ENCODE data around the gene DPP4.
A peak's percentile ranks its signal among the peaks of the same experiment; 100 is the strongest.
"Not testable (repeated sequence)": the region's sequence is repeated elsewhere in the genome, so short reads cannot be mapped to it uniquely, and the experiment has no call there.

DPP4 gene

DNA sequence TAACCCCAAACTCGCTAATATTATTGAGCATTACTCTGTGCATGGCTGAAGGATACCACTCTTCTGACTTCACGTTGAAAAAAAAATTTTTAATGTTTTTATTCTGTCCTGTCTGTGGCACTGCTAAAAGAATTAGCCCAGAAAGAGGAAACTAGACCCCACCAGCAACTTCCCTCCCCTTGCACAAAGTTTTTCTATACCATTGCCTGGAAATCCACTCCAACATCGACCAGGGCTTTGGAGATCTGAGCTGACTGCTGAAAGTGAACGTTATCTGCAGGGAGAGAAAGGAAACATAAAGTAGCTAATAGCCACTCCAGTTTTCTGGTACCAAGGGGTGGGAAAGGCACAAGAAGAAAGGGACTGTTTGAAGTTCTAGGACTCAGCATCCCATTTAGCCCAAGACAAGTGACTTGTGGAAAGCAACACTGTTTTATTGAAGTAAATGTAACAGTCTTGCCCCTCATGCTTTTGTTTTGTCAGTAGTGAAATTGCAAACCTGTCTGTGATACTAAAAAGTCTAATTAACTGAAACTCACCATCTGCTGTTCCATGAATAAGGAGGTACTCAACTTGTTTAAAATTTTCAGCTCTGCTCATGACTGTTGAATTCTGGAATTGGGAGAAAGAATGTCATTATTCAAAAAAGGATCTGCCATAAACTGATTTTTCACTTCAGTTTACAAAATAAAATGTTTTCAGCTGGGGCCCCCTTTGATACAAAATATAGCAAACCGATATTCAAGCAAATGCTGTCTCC, 79.1 kb downstream of the DPP4 start:
- no peak for FAIRE-seq
- no peak for DNase-seq (ENCODE audit: insufficient read length, low spot score)

DNA sequence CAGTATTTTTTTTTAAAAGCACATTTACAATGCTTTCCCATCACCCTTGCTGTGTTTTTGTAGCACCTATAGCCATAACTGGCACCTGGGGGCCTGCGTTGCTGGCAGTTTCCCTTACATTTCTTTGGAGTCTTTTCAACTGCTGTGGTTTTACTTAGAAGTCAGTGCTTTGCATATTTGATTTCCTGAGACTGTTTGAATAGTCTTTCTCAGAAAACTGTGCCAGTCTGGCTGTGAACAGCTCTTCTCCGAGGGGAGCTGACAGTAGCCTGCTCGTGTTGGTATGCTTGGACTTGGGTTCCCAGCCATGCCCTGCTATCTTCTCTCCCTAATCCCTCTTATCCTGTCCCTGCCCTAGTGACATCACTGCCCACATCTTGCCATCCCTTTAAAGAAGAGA, 81.5 kb downstream of the DPP4 start:
- DNase-seq (ENCODE audit: insufficient read length, low spot score): no peak

DNA sequence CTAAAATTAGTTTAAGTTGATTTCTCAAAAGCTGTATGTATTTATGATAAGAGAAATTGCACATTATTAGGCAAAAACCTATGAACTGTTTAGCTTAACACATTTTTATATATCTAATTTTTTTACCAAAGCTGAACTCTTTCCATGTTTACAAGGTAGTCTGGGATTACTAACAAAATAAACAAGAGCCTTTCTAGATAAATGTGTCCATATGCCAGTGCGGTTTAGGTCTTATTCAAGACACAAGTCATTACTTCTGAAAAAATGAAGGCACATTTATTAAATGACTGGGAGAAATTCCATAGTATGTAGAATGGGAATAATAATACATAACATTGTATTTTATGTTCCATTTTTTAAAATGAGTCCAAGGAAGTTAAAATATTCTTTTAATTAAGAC, 82.0 kb downstream of the DPP4 start:
- DNase-seq (ENCODE audit: insufficient read length, low spot score) (no peak), FAIRE-seq (no peak)

More for the DNA sequence above, 81.5 kb downstream of the DPP4 start:
- FAIRE-seq: no peak

DNA sequence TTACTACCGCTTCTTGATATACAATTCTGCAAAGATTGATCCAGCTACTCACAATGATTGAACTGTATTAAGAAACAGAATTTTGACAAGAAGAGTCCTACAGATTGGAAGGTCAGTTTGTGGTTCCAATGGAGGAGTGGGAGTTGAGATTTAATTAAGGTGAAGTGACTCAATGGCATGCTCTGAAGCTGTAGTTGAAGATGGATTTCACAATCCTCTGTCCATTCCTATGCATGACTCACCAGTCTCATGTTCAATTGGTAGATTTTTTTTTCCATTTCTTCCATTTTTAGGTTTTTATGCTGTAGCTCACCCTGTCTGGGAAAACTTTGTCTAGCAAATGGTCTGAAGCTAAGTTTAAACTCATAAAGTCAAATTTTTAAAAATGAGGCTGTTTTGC, 83.3 kb downstream of the DPP4 start:
- DNase-seq (ENCODE audit: insufficient read length, low spot score) (no peak), FAIRE-seq (no peak)

DNA sequence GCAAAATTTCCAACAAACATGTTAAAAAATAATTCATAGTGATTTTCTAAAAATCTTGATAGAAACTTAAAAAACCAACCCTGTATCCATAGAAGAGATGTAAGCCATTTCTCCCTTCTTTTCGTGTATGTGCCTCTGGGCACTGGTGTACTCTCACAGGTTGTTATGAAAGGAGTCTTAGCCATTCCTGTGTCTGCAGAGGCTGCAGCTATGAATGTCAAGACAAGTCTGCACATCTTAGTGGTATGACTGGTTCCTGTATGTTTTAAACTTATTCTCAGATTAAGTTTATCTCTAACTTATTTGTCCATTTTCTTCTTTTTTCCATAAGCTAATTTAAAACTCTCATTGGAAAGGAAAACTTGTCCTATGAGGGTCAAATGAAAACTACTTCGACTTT, 84.0 kb downstream of the DPP4 start:
- FAIRE-seq: no peak
- no peak for DNase-seq (ENCODE audit: insufficient read length, low spot score)

DNA sequence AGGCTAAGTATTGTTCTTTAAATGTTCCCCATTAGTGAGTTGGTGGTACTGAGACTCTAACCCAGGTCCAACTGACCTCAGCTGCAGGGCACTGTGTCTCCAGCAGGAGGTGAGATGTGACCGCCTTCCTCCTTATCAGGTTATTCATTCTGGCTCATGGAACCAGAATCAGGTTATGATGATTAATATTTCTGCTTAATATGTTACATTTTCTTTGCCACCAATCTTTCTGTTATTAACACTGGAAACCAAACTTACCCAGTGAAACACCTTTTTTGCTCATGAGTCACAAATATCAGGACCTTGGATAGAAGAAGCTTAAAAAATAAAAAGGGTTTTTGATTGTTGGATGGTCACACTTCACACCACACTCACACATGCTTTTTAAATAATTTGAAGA, 85.4 kb downstream of the DPP4 start:
- FAIRE-seq: peak; percentile 47
- no peak for DNase-seq (ENCODE audit: insufficient read length, low spot score)

DNA sequence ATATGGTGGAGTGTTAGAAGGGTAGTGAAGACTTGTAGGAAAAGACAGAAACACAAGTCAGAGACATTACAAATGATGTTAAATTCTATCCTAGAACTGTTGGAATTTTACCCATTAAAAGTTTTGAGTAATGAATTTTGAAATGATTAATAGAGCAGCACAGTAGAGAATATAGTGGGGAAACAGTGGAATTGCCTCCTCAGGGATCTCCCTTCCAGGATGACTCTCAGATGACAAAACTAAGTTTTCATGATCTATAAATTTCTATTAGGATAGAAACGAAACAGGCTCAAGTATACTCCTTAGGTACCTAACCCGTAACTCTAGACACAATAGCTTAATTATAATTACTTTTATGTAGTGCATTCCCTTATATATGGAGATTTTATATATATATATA, 86.7 kb downstream of the DPP4 start:
- DNase-seq (ENCODE audit: insufficient read length, low spot score) (no peak), FAIRE-seq (no peak)

DNA sequence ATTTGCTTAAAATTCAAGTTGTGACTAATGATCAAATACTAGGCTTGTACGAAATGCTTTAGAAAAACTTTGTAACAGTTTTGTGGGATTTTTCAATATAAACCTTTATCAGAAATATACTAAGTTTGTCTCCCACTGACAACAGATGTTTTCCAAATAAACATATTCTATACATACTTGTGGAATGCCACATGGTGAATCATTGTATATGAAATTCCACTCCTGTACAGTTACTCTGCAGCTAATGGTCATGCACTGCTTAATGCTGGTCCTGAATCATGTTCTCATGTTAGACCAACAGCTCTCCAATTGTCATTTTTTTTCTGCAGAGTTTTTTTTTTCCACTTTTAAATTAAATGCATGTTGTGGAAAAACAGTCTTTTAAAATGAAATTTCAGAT, 90.1 kb downstream of the DPP4 start:
- no peak for FAIRE-seq
- no peak for DNase-seq (ENCODE audit: insufficient read length, low spot score)

DNA sequence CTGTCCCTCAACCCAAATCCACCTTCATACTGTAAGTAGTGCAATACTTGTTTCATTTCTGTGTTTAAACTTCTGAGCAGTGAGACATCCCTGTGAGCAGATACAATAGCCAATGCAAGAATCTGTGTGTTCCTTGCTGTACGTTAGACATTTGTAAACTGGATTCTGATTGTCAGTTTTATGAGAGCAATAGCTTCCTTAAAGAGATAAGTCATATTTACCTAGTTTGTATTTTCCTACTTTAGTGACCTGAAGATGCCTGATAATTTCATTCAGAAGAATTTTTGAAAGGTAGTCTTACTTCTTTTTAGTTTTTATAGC, 90.7 kb downstream of the DPP4 start:
- DNase-seq (ENCODE audit: insufficient read length, low spot score): no peak
- FAIRE-seq: no peak

DNA sequence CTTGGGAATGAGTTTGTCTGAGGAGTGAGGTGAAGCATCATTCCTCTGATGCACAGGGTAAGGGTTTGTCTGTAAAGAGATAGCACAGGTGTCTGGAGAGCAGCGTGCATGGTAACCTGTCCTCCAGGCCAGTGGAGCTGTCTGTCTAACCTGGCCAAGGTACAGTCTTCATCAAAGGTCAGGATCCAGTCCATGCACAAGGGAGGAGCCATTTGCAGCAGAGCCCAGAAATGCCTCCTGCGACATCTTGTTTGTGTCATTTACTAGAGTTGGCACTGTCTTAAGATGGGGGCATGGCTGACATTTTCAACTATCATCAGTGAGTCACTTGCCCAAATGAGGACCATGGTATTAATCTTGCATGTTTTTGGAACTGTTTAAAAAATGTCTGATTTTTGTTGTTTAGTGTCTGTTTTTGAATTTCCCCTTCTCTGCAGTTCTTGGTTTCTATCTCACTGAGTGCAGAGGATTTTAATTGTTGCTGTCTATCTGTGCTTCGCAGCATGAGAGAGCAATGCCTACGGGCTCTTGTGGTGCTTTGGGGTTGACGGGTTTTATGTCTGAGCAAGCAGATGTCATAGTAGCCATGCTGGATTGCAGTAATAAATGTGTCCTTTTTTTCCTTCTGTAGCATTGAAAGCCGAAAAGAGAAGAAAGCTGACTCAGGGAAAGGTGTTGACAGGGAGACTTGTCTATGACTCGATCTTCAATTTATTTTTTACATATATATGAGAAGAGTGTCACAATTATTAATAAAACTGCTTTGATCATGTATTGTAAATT, 91.3 kb downstream of the DPP4 start:
- FAIRE-seq: no peak

DNA sequence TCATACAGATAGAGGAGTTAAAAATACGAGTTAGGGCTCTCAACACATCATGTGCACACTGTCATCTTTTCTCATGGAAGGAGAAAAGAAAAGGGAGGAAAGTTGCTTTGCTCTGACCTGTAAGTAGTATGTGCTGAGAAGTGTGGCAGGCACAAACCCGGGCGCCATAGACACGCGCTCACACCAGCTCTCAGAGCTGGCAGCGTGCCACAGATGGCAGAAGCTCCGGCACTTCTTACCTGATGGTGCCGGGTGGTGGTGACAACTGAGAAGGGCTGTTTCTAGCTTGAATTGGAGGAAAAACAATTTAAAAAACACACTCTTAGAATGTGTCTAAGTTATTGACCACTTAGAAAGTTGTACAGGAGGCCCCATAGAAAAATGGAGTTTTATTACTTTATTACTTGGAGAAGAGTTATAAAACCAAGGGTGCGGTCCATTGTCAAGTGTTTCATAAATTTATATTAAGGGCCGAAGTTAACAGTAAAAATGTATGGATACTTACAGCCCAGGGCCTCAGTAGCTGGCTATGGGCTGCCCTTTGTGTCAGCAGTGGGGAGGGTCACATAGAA, 92.2 kb downstream of the DPP4 start:
- FAIRE-seq (no peak), DNase-seq (ENCODE audit: insufficient read length, low spot score) (no peak)

More for the DNA sequence above, 91.3 kb downstream of the DPP4 start:
- no peak for DNase-seq (ENCODE audit: insufficient read length, low spot score)

DNA sequence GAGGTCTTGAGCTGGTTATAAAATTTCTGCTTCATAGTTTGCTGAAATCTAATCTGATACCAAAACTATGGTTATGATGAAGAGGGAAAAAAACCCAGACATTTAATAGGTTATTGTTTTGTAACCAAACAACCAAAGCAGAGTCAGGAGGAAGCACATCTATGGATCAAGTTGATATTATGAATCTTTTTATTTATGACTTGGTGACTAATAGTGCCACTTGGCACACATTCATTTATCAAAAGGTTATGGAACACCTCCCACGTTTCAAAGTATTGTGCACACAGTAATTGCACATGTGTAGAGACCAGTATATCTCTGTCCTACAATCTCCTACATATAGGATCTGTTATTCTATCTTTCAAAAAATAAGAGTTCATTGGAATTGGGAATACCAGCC, 93.0 kb downstream of the DPP4 start:
- no peak for FAIRE-seq

DNA sequence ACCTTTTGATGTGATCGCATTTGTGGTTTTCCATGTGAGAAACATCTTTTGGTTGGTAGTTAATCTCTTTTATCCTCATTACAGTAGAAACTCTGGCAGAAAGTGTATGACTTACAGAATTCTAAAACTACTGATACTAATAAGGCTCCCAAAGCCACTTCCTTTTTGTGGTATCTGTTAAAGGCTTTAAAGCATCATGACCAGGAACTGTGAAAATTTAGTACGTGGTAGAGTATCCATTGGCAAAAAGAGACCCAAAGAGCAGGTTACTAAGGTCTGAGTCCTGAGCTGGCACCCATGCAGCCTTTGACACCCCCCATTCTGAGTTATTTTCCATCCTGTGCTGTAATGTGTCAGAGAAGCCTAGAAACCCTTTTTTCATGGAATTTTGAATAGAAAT, 94.5 kb downstream of the DPP4 start:
- no peak for FAIRE-seq
- DNase-seq (ENCODE audit: insufficient read length, low spot score): no peak

More for the DNA sequence above, 93.0 kb downstream of the DPP4 start:
- no peak for DNase-seq (ENCODE audit: insufficient read length, low spot score)

DNA sequence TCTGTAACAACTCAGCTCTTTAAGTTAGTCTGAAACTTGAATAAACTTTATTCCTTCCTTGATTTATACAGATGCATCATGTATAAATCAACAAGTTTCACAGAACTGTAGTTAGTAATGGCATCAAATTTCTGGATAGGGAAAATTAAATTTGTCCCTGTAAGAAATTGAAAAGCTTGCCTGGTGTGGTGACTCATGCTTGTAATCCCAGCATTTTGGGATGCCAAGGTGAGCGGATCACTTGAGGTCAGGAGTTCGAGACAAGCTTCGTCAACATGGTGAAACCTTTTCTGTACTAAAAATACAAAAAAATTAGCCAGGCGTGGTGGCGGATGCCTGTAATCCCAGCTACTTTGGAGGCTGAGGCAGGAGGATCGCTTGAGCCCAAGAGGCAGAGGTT, 96.1 kb downstream of the DPP4 start:
- not testable (repeated sequence) for DNase-seq (ENCODE audit: insufficient read length, low spot score); FAIRE-seq

DNA sequence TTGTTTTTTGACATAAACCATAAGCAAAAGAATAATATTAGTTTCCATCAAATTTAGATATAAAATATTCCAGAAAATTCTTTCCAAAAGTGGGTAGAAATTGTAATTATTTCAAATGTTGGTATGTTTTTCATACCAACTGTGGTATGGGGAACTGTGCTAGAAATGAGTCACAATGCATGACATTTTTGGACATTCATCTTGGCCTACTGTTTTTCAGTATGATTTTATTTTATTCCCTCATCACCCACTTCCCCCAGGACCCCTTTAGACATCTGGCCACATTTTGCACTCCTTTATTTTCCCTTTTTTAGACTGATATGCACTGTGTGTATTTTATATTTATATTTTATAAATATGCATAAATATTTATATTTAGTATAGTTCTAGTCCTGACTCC, 97.1 kb downstream of the DPP4 start:
- DNase-seq (ENCODE audit: insufficient read length, low spot score) (no peak), FAIRE-seq (no peak)

DNA sequence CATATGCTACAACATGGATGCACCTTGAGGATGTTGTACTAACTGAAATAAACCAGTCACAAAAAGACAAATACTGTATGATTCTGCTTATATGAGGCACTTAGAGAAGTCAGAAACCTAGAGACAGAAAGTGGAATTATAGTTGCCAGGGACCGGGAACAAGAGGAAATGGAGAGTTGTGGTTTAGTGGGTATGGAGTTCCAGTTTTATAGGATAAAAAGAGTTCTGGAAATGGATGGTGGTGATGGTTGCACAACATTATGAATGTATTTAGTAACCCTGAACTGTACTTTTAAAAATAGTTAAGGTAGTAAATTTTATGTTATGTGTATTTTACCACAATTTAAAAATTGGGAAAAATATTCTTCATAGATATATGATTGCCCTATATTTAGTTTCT, 97.7 kb downstream of the DPP4 start:
- FAIRE-seq: no peak
- no peak for DNase-seq (ENCODE audit: insufficient read length, low spot score)

DNA sequence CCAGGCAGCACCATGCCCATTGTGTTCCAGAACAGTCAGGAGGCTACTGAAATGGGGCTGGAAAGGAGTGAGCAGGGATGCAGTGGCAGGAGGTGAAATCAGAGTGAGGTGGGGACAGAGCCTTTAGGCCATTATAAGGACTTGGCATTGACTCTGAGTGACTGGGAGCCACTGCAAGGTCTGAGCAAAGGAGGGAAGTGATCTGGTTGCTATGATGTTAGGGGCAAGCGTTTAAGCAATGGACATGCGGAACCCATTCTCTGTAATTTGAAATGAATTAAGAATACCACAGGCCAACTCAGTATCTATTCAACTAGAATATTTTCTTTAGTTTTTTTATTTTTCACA, 98.2 kb downstream of the DPP4 start:
- FAIRE-seq (no peak), DNase-seq (ENCODE audit: insufficient read length, low spot score) (no peak)

DNA sequence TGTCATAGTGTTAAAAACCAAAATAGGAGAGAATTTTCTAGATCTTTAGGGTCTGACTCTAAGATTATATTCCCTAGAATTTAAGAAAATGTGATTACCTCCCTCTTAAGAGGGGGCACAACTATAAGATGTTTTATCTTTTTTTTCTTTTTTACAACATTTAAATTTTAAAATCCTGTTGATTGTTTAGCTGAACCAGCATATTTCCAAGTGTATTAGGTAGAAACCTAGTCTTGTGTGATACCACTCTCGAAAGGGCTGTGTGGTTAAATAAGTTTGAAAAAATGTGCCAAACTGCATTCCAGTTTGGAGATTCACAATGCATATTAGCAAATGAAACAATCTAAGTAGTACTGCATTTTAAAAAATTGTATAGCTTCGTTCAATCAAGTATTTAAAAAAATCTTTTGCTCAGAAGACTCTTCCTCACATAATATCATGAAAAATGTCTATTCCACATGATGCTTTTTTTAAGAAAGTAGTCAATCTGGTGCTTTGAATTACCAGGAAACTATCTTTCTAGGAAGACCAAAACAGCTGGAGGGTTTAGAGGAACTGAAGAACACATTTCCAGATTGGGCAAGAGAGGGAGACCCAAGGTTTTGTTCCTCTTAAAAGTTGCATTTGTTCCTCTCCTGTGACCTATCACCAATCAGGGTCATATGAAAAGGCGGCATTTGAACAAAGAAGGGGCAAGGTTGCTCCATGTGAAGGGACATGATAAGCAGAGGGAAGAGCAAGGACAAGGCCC, 98.8 kb downstream of the DPP4 start:
- no peak for FAIRE-seq

DNA sequence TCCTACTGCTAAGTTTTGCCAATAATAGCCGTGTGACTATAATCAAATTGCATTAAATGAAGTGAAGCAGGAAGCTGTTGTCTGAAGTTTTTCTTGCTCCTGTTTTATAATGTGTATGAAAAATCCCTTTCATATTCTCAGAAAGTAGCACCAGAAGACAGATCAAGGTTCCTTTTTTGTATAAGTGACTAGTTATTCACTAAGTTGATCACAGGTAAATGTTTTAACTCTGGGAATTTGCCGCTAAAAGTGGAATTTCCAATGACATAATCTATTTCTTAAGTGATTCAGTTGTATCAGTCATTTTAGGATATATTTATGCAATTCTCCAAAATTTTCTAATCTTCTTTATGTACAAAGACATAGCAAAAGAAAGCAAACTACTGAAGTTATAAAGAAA, 99.6 kb downstream of the DPP4 start:
- FAIRE-seq: no peak
- no peak for DNase-seq (ENCODE audit: insufficient read length, low spot score)

More for the DNA sequence above, 98.8 kb downstream of the DPP4 start:
- no peak for DNase-seq (ENCODE audit: insufficient read length, low spot score)

DNA sequence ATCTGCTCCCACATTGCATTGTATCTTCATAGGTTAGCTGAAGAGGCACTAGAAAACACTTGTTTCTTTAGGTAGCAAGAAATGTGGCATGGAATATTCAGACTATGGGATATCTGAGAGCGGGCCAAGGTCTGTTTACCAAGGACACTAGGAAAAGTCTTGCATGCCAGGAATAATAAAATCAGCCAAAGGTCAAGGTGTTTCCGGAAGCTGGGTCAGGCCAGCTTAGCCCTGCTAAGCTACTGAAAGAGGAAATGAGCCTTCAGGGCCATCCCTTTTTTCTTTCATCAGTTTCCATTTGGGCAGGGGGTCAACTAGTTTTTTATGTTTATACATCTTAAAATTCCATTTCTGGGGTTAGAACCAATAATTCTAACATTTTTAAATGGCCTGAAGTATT, 101.1 kb downstream of the DPP4 start:
- no peak for DNase-seq (ENCODE audit: insufficient read length, low spot score)
- no peak for FAIRE-seq

DNA sequence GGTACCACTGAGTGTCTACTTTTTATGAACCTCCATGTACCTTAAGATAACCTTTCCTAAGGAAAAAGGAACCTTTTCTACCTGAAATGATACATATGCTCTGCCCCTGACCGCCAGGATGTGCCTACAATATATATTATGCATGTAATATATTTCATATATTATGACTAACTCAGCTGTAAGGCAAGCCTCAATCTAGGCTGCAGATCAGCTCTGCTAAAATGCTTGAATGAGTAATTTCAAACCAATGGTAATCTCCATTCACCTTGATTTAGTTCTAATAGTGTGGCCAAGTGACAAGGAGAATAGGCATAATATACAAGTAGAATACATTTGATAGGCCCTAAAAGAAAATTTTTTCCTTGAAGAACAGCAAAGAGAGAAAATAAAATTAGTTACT, 101.8 kb downstream of the DPP4 start:
- no peak for FAIRE-seq
- DNase-seq (ENCODE audit: insufficient read length, low spot score): no peak

All from GM19239 (cell line).